HFFc6 (cell line): Measurements from ENCODE around the gene ATOH1. TPM values are rescaled to one million over a fixed set of nuclear protein-coding genes. Genes with fewer than 3 reads are reported as not detected.

ENCODE experiments used
- DNase-seq: peaks from one replicate; pipeline ENCODE4 v3.0.0-alpha.2; 2018
- H3K27ac Mint-ChIP-seq: 2 replicates; pipeline ENCODE4 v1.8.0; 2020; ENCODE audit warnings: mild to moderate bottlenecking, mixed read lengths
- H3K27me3 Mint-ChIP-seq: 2 replicates; pipeline ENCODE4 v1.8.0; 2021; ENCODE audit warnings: mild to moderate bottlenecking, moderate library complexity, mixed read lengths; ENCODE audit not compliant: insufficient read depth
- H3K36me3 Mint-ChIP-seq: 2 replicates; pipeline ENCODE4 v1.8.0; 2021; ENCODE audit warnings: low read depth, mixed read lengths
- H3K4me1 Mint-ChIP-seq: 2 replicates; pipeline ENCODE4 v1.8.0; 2020; ENCODE audit warnings: low read depth, mixed read lengths
- H3K4me3 Mint-ChIP-seq: 2 replicates; pipeline ENCODE4 v1.8.0; 2020; ENCODE audit warnings: mild to moderate bottlenecking, moderate library complexity, mixed read lengths
- H3K9me3 Mint-ChIP-seq: 2 replicates; pipeline ENCODE4 v1.8.0; 2020; ENCODE audit warnings: mild to moderate bottlenecking, mixed read lengths
- CTCF ChIP-seq: fragments of 200-600 bp; sonication (generic); IDR thresholded peaks from 2 replicates; pipeline ENCODE4 v1.5.0; 2021; ENCODE audit warnings: antibody characterized with exemption, mild to moderate bottlenecking
- total RNA-seq, 6 experiments: library from RNA; stranded (reverse); fragmentation: NEBNext Ultra II Directional; extraction: Animal tissue kit (Norgen Biotek cat#: 25700); gene quantifications; 2 replicates in 1 of 6; 3 replicates in 5 of 6; pipeline ENCODE4 v1.2.3, GENCODE V29; 2021

ATOH1 gene
- total RNA-seq, 6 experiments from 2014 or later = not detected

GRCh38 chr4:93828995-93829819 is 654 bp downstream of the ATOH1 start:
- H3K27ac Mint-ChIP-seq = no peak overlapping the region
- H3K4me1 Mint-ChIP-seq = no peaks in the 10 kb centered on the region
- no peak for DNase-seq
- no peak overlapping the region for H3K4me3 Mint-ChIP-seq
- TF ChIP-seq CTCF = no peak
- no peaks in the 10 kb centered on the region; the same call in 1 of the 2 replicates for H3K9me3 Mint-ChIP-seq
- peaks cover 26% of the 10 kb centered on the region for H3K27me3 Mint-ChIP-seq
- no peaks in the 10 kb centered on the region for H3K36me3 Mint-ChIP-seq

DNA sequence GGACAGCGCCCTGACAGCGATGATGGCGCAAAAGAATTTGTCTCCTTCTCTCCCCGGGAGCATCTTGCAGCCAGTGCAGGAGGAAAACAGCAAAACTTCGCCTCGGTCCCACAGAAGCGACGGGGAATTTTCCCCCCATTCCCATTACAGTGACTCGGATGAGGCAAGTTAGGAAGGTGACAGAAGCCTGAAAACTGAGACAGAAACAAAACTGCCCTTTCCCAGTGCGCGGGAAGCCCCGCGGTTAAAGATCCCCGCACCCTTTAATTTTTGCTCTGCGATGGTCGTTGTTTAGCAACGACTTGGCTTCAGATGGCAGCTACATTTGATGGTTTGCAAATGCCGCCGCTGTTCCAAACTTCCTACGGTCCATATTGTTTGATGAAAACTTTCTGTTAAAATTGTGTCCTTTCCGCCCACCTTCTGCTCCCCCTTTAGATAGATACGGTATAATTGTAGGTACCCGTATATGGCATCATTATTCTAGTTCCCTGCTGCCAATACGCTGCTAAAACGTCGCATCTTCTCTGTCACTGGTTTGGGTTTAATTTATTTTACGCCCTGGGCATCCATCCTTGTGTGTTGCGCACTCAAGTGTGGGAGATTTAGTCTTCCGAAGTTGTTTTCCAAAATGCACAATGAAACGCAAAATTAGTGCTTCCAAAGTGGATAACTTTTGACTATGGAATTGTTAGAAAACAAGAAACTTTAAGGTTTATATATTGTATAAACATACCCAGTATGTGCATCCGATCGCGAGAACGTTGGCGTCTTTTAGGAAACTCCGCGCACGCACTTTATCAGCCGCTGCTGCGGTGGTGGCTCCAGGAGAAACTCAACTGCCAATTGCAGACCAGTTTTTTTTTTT is 1.5 kb downstream of the ATOH1 start:
- Mint-ChIP-seq H3K4me1 (no peaks in the 10 kb centered on the region), H3K9me3 (no peaks in the 10 kb centered on the region; the same call in 1 of the 2 replicates), H3K36me3 (no peaks in the 10 kb centered on the region), H3K4me3 (no peak overlapping the region), H3K27me3 (peaks cover 27% of the 10 kb centered on the region), H3K27ac (no peak overlapping the region)
- no peak for DNase-seq
- TF ChIP-seq CTCF = no peak

- no peaks in the 10 kb centered on the region for H3K4me1 Mint-ChIP-seq
- no peak overlapping the region for H3K4me3 Mint-ChIP-seq
- no peak for TF ChIP-seq CTCF
- no peaks in the 10 kb centered on the region; the same call in 1 of the 2 replicates for H3K9me3 Mint-ChIP-seq
- no peak for DNase-seq
- no peak overlapping the region for H3K27ac Mint-ChIP-seq
- no peaks in the 10 kb centered on the region for H3K36me3 Mint-ChIP-seq
- H3K27me3 Mint-ChIP-seq = peaks cover 27% of the 10 kb centered on the region
These were observed 3.4 kb downstream of the ATOH1 start for GRCh38 chr4:93831716-93832496.

GRCh38 chr4:93834249-93835066 is 5.9 kb downstream of the ATOH1 start:
- no peak for DNase-seq
- Mint-ChIP-seq H3K27ac (no peak overlapping the region), H3K4me3 (no peak overlapping the region), H3K4me1 (no peaks in the 10 kb centered on the region), H3K27me3 (peaks cover 22% of the 10 kb centered on the region), H3K9me3 (no peaks in the 10 kb centered on the region; the same call in 1 of the 2 replicates), H3K36me3 (no peaks in the 10 kb centered on the region)
- TF ChIP-seq CTCF = no peak
